HG03457 (cell line): ENCODE data around the gene FOXN1.
"Not testable (repeated sequence)": the region's sequence is repeated elsewhere in the genome, so short reads cannot be mapped to it uniquely, and the experiment has no call there.

Experiments
- ATAC-seq: cut with Tn5 transposase; IDR thresholded peaks from one replicate; pipeline ENCODE4 v1.9.1; 2021; ENCODE audit warnings: moderate number of reproducible peaks; ENCODE audit not compliant: unreplicated experiment

The FOXN1 gene

DNA sequence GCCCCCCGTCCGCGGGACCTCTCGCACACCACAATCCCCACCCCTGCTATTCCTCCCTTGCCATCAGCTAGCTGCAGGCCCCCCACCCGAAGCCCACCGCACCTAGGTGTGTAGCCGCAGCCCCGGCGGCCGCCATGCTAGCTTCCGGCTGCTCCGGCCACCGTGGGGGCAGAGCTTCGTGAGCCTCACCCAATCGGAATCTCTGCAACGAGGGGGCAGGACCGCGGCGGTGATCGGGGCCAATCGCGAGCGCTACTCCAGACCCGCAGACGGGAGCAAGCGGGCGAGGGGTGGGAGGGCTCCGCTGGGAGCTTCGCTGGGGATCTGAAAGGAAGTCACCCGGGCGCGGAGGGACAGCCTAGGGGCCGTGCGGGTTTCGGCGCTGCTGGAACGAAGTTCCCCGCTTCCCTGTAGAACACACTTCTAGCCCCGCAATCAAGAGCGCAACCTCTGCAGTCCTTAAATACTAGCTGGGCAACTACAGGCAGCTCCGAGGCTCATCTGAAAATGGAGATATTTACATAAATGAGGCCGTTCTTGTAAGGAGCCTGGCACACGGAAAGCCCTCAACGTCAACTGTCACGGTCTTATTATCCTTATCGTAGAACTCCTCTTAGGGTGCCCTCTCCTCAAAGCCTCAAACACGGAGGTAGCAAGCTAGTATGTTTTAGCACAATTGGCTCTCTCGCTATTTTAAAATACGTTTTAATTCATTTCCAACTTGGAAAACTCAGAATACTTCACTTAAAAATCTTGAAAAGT, 65.4 kb downstream of the FOXN1 start, which contains the start of gene PIGS:
PIGS (minus strand) TSS at position 164 of the 762 bp plus-strand sequence; CDS start at position 136, 28 bp downstream.
- ATAC-seq = peak; percentile 68

- no peak for ATAC-seq
These were observed 66.3 kb downstream of the FOXN1 start for GRCh38 chr17:28572259-28573039.

DNA sequence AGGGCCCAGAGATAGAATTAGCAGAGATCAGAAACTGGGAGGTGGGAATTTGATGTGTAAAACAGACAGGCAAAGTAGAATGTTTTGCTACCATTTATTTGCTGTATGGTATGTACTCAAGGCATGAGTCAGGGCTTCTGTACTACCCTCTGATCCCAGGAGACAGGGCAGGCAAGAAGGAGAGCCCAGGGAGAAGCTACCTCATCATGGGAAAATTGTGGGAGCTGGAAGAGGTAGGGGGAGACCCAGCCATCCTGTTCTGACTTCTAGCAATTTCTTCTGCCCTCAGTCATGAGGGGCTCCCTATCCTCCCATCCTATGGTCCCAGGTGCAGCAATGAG, 66.9 kb downstream of the FOXN1 start:
- ATAC-seq = no peak

DNA sequence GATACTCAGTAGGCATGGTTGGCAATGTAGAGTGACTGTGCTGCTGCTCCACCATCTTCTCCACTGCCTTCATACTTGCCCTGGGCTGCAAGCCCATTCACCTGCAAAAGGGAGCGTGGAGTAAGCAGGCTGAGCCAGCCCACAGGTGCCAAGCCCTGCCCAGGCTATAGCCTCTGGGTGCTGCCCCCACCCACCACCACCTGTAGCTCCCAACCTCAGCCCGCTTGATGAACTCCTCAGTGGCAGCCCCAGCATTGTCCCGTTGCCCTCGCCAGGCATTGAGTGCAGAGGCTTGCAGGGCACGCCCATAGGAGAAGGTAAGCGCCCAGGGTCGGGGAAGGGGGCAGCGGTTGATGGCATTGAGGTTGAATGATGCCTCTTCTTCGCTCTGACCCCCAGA, 67.4 kb downstream of the FOXN1 start:
- no peak for ATAC-seq

DNA sequence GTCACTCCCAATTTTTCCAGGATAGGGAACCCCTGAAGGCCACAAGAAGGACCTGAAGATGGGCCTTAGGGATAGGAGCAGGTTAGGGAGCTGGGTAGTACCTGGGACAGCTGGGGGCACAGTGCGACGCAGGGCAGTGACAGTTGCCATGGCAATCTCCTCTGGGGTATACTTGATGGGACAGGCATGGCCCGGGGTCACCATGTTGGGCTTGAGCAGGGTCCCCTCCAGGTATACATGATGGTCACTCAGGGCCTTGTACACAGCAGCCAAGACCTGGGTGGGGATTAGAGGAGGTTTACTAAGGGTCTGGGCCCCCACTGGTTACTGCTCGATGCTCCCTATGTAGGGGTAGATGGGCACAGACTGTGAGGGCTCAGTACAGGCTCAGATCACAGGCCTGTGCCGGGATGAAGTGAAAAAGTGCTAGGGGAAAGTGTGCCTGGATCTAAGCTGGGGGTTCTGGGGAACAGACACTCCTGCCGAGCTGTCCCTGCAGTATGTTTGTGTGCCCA, 67.9 kb downstream of the FOXN1 start:
- no peak for ATAC-seq

DNA sequence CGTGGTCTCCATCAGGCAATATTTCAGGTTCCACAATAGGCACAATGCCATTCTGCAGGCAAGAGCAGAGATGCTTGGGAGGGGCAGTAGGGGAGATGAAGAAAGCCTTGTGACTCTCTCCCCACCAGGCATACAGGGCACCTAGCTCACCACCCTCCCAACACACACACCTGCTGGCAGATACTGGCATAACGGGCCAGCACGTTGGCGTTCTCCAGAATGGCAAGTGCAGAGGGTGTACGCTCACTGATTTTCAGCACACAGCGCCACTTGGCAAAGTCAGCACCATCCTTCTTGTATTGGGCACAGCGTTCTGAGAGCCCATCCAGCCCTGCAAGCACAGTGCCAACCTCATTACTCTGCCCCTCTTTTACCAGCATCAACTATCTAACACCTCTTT, 68.4 kb downstream of the FOXN1 start:
- no peak for ATAC-seq

DNA sequence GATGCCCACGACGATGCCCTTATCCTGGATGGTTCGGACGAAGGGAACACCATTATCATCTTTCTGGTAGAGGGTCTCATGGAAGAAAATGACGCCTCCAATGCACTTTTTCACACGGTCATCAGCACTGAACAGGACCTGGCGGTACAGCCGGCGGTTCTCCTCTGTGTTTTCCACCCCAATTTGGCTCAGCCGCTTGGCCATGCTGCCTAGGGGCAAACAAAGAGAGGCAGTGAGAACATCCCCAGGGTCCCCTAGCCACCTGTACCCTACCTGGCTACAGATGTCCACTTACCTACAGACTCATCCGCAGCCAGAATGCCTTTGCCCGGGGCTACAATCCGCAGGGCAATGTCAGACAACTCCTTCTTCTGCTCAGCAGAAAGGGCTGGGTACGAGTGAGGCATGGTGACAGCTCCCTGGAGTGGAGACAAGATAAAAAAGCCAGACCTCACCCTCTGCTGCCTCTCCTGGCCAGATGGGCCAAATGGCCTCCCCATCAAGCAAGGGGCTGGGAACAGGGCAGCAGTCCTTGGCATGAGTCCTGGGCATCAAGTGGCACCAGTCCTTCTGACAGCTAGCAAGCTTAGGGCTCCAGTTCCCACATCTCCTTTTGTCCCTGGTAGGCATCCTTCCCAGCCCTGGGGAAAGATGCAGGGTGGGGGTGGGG, 69.1 kb downstream of the FOXN1 start:
- ATAC-seq = no peak

GRCh38 chr17:28576016-28576415, 69.9 kb downstream of the FOXN1 start:
- ATAC-seq = not testable (repeated sequence)

GRCh38 chr17:28576758-28577465, 70.8 kb downstream of the FOXN1 start, which contains the start of gene ALDOC:
ALDOC (minus strand) TSS chr17:28576895; CDS start chr17:28575532, 1,363 bp downstream.
- ATAC-seq = peak; percentile 60

DNA sequence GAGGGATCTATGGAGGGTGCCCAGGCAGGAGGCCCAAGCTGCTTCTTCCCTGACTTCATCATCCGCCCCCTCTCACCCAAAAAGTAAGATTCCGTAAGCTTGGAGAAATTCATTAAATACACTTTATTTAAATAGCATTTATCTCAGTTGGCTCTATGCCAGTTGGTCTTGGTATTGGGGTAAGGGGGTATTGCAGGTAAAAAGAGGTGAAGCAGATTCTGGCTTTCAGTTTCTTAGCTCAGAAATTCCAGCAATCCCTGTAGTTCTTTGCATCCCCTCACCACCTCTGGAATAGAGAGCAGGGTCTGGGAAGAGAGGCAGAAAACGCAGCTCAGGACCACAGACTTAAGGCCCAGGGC, 71.3 kb downstream of the FOXN1 start:
- ATAC-seq = no peak

GRCh38 chr17:28578246-28579195, 72.4 kb downstream of the FOXN1 start:
- ATAC-seq = no peak

- no peak for ATAC-seq
These were observed 73.4 kb downstream of the FOXN1 start for GRCh38 chr17:28579526-28579925.

DNA sequence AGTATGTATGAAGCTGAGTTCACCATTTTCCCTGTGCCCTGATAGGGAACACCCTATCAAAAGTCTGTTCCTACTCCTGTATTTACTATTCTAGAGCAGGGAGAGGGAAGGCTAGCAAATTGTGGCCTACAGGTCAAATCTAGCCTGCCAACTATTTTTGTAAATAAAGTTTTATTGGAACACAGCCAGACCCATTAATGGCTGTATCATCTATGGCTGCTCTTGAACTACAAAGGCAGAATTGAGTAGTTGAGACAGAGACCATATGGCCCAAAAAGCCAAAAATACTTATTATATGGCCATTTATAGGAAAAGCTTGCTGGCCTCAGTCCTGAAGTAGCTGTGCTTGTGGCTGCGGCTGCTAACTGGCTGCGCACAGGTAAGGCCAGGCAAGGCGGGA, 74.8 kb downstream of the FOXN1 start:
- no peak for ATAC-seq

- no peak for ATAC-seq
These were observed 76.4 kb downstream of the FOXN1 start for GRCh38 chr17:28582513-28582912.

- ATAC-seq = no peak
These were observed 78.3 kb downstream of the FOXN1 start for GRCh38 chr17:28584434-28584833.

DNA sequence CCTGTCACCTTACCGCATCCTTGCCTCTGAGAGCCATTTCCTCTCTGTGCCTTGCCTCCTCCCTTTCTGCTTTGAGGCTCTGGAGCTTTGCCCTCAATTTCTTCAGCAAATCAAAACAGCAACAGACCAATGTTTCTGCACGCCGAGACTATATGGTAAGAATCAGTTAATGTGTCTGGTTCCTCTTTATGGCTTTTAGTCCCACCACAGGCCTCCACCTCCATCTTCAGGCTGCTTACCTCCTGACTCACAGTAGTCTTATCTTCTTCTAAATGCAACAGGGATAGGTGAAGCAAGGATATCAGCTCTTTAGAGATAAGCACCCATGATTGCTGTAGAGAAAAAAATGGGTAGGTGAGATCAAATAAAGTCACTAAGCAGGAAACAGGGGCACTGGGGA, 79.7 kb downstream of the FOXN1 start:
- ATAC-seq = no peak
